ENCODE measurements around the gene EBF3. TPM values are rescaled to one million over a fixed set of nuclear protein-coding genes. Genes with fewer than 3 reads are reported as not detected.
A peak's percentile ranks its signal among the peaks of the same experiment; 100 is the strongest.

EBF3 gene
- polyA plus RNA-seq, 1 experiment, result 0.32 TPM

DNA sequence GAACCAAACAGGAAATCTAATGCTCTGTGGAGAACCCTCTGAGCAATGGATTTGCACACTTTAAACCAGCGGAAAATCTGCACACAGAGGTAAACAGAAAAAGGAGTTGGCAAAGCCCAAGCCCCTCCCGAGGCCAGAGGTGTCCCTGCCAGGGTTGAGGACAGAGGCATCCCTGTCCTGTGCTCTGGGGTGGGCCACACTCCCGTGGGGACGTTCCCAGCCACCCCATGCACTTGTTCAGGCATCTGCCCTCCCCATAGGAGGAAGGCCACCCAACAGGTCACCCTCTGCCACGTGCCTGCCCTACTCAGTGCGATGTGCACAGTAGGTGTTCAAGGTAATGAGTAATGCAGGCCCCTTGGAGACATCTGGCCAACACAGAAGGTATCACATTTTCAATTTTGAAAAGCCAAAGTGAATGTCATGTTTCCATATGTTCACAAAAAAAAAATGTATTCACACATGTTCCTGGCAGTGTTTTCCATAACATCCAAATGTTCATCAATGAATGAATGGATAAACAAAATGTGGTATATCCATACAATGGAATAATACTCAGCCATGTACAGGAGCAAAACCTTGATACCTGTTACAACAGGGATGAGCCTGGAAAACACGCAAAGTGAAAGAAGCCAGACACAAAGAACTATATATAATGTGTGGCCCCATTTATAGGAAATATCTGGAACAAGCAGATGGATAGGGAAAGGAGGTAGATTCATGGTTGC is 108.1 kb downstream of the EBF3 start:
- no peak overlapping the region for H3K4me3 ChIP-seq (ENCODE audit: low read depth, low read length)
- no peak for DNase-seq (ENCODE audit: low read depth)
- POLR2A ChIA-PET, result no interaction called here
- H3K36me3 ChIP-seq (ENCODE audit: control insufficient read depth, insufficient read depth, low read length), result no peaks in the 10 kb centered on the region
- H3K27me3 ChIP-seq (ENCODE audit: control insufficient read depth, insufficient read depth, low read length), result no peaks in the 10 kb centered on the region
- CTCF ChIA-PET, result no interaction called here
- TF ChIP-seq, protein P1, sequence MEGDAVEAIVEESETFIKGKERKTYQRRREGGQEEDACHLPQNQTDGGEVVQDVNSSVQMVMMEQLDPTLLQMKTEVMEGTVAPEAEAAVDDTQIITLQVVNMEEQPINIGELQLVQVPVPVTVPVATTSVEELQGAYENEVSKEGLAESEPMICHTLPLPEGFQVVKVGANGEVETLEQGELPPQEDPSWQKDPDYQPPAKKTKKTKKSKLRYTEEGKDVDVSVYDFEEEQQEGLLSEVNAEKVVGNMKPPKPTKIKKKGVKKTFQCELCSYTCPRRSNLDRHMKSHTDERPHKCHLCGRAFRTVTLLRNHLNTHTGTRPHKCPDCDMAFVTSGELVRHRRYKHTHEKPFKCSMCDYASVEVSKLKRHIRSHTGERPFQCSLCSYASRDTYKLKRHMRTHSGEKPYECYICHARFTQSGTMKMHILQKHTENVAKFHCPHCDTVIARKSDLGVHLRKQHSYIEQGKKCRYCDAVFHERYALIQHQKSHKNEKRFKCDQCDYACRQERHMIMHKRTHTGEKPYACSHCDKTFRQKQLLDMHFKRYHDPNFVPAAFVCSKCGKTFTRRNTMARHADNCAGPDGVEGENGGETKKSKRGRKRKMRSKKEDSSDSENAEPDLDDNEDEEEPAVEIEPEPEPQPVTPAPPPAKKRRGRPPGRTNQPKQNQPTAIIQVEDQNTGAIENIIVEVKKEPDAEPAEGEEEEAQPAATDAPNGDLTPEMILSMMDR (IDR thresholded peaks at IDR 0.05; ENCODE audit: insufficient read depth, low read depth, low read length), result no peak

DNA sequence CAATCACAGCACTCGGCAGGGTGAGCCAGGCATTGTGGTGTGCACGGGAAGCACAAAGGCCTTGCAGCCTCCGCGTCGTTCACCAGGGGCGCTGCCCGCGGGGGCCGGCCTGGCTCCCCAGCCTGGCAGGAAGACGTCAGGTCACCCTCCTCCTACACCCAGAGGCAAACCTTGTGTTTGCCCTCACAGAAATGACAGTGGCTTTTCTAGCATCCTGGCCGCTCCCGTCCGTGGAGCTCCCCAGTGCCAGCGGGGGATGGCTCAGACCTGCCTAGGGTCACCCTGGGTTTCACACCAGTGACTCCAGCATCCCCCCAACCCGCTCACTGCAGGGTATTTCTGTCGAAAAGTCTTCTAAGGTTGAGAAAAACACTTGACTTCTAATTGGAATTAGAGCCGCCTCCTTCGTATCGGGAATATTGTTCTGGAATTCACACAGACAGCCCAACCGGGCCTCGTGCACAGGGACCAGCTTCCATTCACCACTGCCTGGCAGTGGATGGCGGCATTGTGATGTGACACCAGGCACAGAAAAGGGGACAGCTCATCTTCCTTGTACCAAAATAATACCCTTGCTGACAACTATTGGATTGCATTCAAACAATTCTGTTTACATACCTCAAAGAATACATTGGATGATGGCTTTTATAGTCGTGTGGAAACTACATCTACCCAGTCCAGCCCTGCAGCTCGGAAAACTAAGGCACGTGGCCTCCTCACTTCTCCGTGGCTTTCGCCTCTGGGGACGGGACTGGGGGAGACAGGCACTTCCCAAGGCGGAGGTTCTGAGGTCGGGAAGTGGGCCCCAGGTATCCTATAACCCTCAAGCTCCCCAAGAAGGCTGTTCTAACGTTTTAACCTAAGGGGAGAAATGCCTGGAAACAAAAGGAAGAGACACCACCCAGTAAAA is 109.0 kb downstream of the EBF3 start:
- ChIA-PET POLR2A (no interaction called here), CTCF (no interaction called here)
- TF ChIP-seq, protein P1 (IDR thresholded peaks at IDR 0.05; ENCODE audit: insufficient read depth, low read depth, low read length), result no peak
- no peak for DNase-seq (ENCODE audit: low read depth)
- no peaks in the 10 kb centered on the region for H3K36me3 ChIP-seq (ENCODE audit: control insufficient read depth, insufficient read depth, low read length)
- H3K4me3 ChIP-seq (ENCODE audit: low read depth, low read length), result no peak overlapping the region
- H3K27me3 ChIP-seq (ENCODE audit: control insufficient read depth, insufficient read depth, low read length), result no peaks in the 10 kb centered on the region

- ChIA-PET CTCF (interaction anchor here (1.0 kb wide), 1 partner anchor 26 kb away, joined by 3 read pairs; no protein-coding TSS in a partner anchor), POLR2A (no interaction called here)
- no peak overlapping the region for H3K4me3 ChIP-seq (ENCODE audit: low read depth, low read length)
- no peaks in the 10 kb centered on the region for H3K27me3 ChIP-seq (ENCODE audit: control insufficient read depth, insufficient read depth, low read length)
- TF ChIP-seq, protein P1 (IDR thresholded peaks at IDR 0.05; ENCODE audit: insufficient read depth, low read depth, low read length), result no peak
- H3K36me3 ChIP-seq (ENCODE audit: control insufficient read depth, insufficient read depth, low read length), result no peaks in the 10 kb centered on the region
- no peak for DNase-seq (ENCODE audit: low read depth)
Observed at GRCh38 chr10:129854158-129854557, 109.9 kb downstream of the EBF3 start.

DNA sequence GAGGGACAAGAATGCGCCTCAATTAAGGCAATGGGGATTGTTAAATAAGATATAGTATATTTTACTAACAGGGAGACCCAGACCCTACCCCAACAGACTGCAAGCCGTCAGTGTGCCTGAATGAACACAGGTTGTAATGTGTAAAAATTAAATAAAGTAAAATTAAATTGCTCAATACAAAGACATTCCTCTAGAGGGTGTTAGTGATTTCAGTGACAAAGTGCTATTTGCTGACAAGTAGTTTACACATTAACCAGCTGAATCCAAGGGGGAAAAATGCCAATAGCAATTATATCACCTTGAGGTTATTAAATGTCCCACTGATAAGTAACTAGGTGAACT is 110.5 kb downstream of the EBF3 start:
- POLR2A ChIA-PET, result no interaction called here
- Histone ChIP-seq H3K36me3 (ENCODE audit: control insufficient read depth, insufficient read depth, low read length) (no peaks in the 10 kb centered on the region), H3K4me3 (ENCODE audit: low read depth, low read length) (no peak overlapping the region), H3K27me3 (ENCODE audit: control insufficient read depth, insufficient read depth, low read length) (no peaks in the 10 kb centered on the region)
- CTCF ChIA-PET, result interaction anchor here (1.0 kb wide), 1 partner anchor 25 kb away, joined by 3 read pairs; no protein-coding TSS in a partner anchor
- TF ChIP-seq, protein P1 (IDR thresholded peaks at IDR 0.05; ENCODE audit: insufficient read depth, low read depth, low read length), result peak; percentile 22; the same call in 1 of the 2 replicates
- DNase-seq (ENCODE audit: low read depth), result no peak

- TF ChIP-seq, protein P1 (IDR thresholded peaks at IDR 0.05; ENCODE audit: insufficient read depth, low read depth, low read length), result no peak
- Histone ChIP-seq H3K4me3 (ENCODE audit: low read depth, low read length) (no peak overlapping the region), H3K36me3 (ENCODE audit: control insufficient read depth, insufficient read depth, low read length) (no peaks in the 10 kb centered on the region), H3K27me3 (ENCODE audit: control insufficient read depth, insufficient read depth, low read length) (no peaks in the 10 kb centered on the region)
- no peak for DNase-seq (ENCODE audit: low read depth)
- CTCF ChIA-PET, result interaction anchor here (1.0 kb wide), 1 partner anchor 25 kb away, joined by 3 read pairs; no protein-coding TSS in a partner anchor
- POLR2A ChIA-PET, result no interaction called here
Observed at GRCh38 chr10:129852829-129853561, 111.1 kb downstream of the EBF3 start.
